Large intestine (tissue), 3 donors: Measurements from ENCODE around the gene ILK. TPM values are rescaled to one million over a fixed set of nuclear protein-coding genes. Genes with fewer than 3 reads are reported as not detected.
A peak's percentile ranks its signal among the peaks of the same experiment; 100 is the strongest.

ENCODE experiments used
- DNase-seq, 2 donors: peaks; one replicate each; pipeline versions ENCODE4 v3.0.0 to v3.0.0-alpha.2; 2013
- H3K27ac ChIP-seq: one replicate; pipeline ENCODE4 v1.5.1; 2013; ENCODE audit warnings: low read length
- H3K27me3 ChIP-seq: 2 replicates; pipeline ENCODE4 v1.6.1; 2013; ENCODE audit warnings: low read length; ENCODE audit not compliant: control insufficient read depth, insufficient read depth
- H3K36me3 ChIP-seq: 2 replicates; pipeline ENCODE4 v1.6.1; 2013; ENCODE audit warnings: low read length; ENCODE audit not compliant: control insufficient read depth, insufficient read depth
- H3K4me1 ChIP-seq: one replicate; pipeline ENCODE4 v1.6.1; 2013; ENCODE audit warnings: low read length; ENCODE audit not compliant: control insufficient read depth, insufficient read depth
- H3K4me3 ChIP-seq: one replicate; pipeline ENCODE4 v1.5.1; 2013; ENCODE audit warnings: low read length
- H3K9me3 ChIP-seq: one replicate; pipeline ENCODE4 v1.6.1; 2013; ENCODE audit warnings: mild to moderate bottlenecking, low read depth, low read length, moderate library complexity; ENCODE audit not compliant: control insufficient read depth
- whole genome bisulfite sequencing: methylation state at CpG from one replicate; pipeline ENCODE4 v1.1.5; 2013; ENCODE audit warnings: low lambda C conversion rate; ENCODE audit not compliant: insufficient coverage; 5-methylcytosine and 5-hydroxymethylcytosine counted together
- polyA plus RNA-seq: library from polyadenylated mRNA; unstranded; fragments of 120-200 nt; gene quantifications from one replicate; pipeline ENCODE4 v1.2.1, GENCODE V29; 2013

The ILK gene
- polyA plus RNA-seq, 1 donor: 133 TPM

DNA sequence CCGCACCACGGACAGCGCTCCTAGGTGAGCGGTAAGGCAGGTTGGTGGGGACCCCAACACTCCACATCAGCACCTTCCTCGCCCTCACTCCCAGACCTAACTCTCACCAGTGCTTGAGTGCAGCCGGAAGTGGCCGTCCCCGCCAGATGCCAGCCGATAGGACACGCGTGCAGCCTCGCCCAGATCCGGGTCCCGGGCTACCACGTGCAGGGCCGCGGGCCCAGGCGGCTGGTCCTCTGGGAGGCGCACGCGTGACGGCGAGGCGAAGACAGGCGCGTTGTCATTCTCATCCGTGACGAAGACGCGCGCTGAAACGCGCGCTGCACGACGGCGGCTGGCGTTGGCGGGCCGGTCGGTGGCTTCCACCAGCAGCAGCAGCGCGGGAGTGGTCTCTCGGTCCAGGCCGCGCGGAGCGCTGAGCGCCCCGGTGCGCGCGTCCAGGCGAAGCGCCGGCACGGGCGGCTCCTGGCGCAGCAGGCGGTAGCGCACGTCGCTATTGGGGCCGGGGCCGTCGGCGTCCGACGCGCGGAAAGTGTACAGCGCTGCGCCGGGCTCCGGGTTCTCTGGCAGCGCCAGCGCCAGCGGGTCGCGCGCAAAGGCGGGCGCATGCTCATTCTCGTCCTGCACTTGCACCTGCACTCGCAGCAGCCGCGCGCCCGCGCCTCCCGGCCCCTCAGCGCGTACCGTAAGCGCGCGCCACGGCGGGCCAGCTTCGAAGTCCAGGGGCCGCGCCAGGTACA, 26.5 kb downstream of the ILK start:
- H3K9me3 ChIP-seq: peaks cover 12% of the 10 kb centered on the region
- peaks cover 28% of the 10 kb centered on the region for H3K4me1 ChIP-seq
- H3K27ac ChIP-seq: no peak overlapping the region
- peaks cover 59% of the 10 kb centered on the region for H3K36me3 ChIP-seq
- no CpG with 5 or more reads among the region's 102 CpGs for WGBS
- peak overlapping the region; percentile 10 for H3K4me3 ChIP-seq
- peak; percentile 76 to 86 for DNase-seq
- H3K27me3 ChIP-seq: no peaks in the 10 kb centered on the region

GRCh38 chr11:6630632-6631291, 27.2 kb downstream of the ILK start:
- Histone ChIP-seq H3K36me3 (peaks cover 52% of the 10 kb centered on the region), H3K4me3 (peak overlapping the region; percentile 27), H3K27ac (no peak overlapping the region), H3K27me3 (no peaks in the 10 kb centered on the region), H3K4me1 (peaks cover 27% of the 10 kb centered on the region), H3K9me3 (peaks cover 12% of the 10 kb centered on the region)
- DNase-seq: no peak
- WGBS: no CpG with 5 or more reads among the region's 28 CpGs

GRCh38 chr11:6631361-6631890, 27.9 kb downstream of the ILK start:
- H3K27ac ChIP-seq: no peak overlapping the region
- no peak overlapping the region for H3K4me3 ChIP-seq
- H3K9me3 ChIP-seq: peaks cover 12% of the 10 kb centered on the region
- peak in 1 of 2 donors; percentile 65 for DNase-seq
- peaks cover 28% of the 10 kb centered on the region for H3K4me1 ChIP-seq
- WGBS: no CpG with 5 or more reads among the region's 11 CpGs
- H3K36me3 ChIP-seq: peaks cover 46% of the 10 kb centered on the region
- no peaks in the 10 kb centered on the region for H3K27me3 ChIP-seq

DNA sequence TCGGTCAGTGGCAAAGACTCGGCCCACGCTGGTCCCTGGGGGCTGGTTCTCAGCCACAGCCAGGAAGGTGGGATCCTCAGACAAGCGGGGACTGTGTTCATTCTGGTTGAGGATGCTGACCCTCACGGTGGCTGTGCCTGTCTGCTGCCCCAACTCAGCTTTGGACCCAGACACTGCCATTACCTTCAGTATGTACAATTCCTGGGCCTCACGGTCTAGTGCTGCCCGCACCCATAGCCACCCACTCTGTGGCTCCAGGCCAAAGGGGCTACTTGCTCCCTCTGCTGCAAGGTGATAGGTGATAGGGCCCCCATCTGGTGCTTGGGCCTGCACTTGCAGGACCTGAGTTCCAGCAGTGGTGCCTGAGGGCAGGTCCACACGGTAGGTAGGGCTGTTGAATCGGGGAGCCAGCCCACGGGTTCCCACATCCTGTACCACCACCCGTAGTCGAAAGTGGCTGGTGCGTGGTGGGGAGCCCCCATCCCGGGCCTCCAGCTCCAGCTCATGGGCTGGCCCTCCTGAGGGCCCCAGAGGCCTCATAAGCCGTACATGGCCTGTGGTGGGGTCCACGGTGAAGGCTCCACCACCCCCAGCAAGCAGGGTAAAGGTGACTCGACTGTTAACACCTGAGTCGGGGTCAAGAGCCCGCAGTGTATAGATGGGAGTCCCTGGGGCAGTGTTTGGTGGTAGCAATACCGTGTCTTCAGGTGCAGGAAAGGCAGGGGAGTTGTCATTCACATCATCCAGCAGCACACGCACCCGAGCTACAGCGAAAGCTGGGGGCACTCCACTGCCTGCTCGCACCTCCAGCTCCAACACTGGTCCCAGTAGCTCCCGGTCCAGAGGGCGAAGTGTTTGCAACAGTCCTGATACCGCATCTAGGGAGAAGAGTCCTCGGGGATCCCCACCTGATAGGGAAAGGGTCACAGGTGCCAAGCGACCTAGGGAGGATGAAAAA, 28.8 kb downstream of the ILK start:
- Histone ChIP-seq H3K36me3 (peaks cover 37% of the 10 kb centered on the region), H3K9me3 (peaks cover 12% of the 10 kb centered on the region), H3K4me1 (peaks cover 28% of the 10 kb centered on the region), H3K4me3 (no peak overlapping the region), H3K27me3 (no peaks in the 10 kb centered on the region), H3K27ac (no peak overlapping the region)
- no peak for DNase-seq
- no CpG with 5 or more reads among the region's 29 CpGs for WGBS

- H3K4me1 ChIP-seq: peaks cover 28% of the 10 kb centered on the region
- H3K4me3 ChIP-seq: no peak overlapping the region
- H3K36me3 ChIP-seq: peaks cover 33% of the 10 kb centered on the region
- H3K9me3 ChIP-seq: peaks cover 12% of the 10 kb centered on the region
- H3K27me3 ChIP-seq: no peaks in the 10 kb centered on the region
- no peak overlapping the region for H3K27ac ChIP-seq
- WGBS: no CpG with 5 or more reads among the region's 16 CpGs
- no peak for DNase-seq
Observed at GRCh38 chr11:6633422-6634408, 30.1 kb downstream of the ILK start.

GRCh38 chr11:6634534-6634933, 31.0 kb downstream of the ILK start:
- no peaks in the 10 kb centered on the region for H3K27me3 ChIP-seq
- H3K4me3 ChIP-seq: no peak overlapping the region
- H3K27ac ChIP-seq: no peak overlapping the region
- peaks cover 26% of the 10 kb centered on the region for H3K4me1 ChIP-seq
- H3K9me3 ChIP-seq: peaks cover 11% of the 10 kb centered on the region
- DNase-seq: no peak
- no CpG with 5 or more reads among the region's 1 CpG for WGBS
- H3K36me3 ChIP-seq: peaks cover 32% of the 10 kb centered on the region

- Histone ChIP-seq H3K9me3 (peaks cover 4% of the 10 kb centered on the region), H3K36me3 (peaks cover 36% of the 10 kb centered on the region), H3K27me3 (no peaks in the 10 kb centered on the region), H3K4me1 (peaks cover 25% of the 10 kb centered on the region), H3K27ac (peak overlapping the region; percentile 51), H3K4me3 (no peak overlapping the region)
- peak; percentile 71 to 88 for DNase-seq
- no CpG with 5 or more reads among the region's 10 CpGs for WGBS
Observed at GRCh38 chr11:6635082-6635932, 31.7 kb downstream of the ILK start.

DNA sequence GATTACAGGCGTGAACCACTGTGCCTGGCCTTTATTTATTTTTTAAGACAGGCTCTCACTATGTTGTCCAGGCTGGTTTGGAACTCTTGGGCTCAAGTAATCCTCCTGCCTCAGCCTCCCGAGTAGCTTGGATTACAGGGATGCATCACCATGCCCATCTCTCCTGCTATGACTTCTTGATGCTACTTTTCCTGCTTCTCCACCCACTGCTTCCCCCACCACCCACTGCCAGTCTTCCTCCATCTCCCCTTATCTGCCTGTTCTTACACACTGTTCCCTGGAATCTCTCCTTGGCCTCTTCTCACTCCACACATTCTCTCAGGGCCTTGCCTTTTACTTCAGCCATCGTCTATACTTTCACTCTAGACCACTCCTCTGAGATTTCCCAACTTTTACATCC, 32.9 kb downstream of the ILK start:
- no peak for DNase-seq
- H3K9me3 ChIP-seq: no peaks in the 10 kb centered on the region
- H3K27me3 ChIP-seq: no peaks in the 10 kb centered on the region
- H3K4me3 ChIP-seq: no peak overlapping the region
- peaks cover 16% of the 10 kb centered on the region for H3K4me1 ChIP-seq
- H3K36me3 ChIP-seq: peaks cover 29% of the 10 kb centered on the region
- H3K27ac ChIP-seq: no peak overlapping the region
- no CpG with 5 or more reads among the region's 3 CpGs for WGBS

GRCh38 chr11:6637871-6638270, 34.3 kb downstream of the ILK start:
- Histone ChIP-seq H3K27ac (no peak overlapping the region), H3K36me3 (peaks cover 22% of the 10 kb centered on the region), H3K4me1 (peaks cover 10% of the 10 kb centered on the region), H3K27me3 (no peaks in the 10 kb centered on the region), H3K9me3 (no peaks in the 10 kb centered on the region), H3K4me3 (no peak overlapping the region)
- no peak for DNase-seq
- WGBS: no CpG with 5 or more reads among the region's 3 CpGs
